HUDEP-2 (cell line): ENCODE results near the gene ULBP2.
"Not testable (repeated sequence)": the region's sequence is repeated elsewhere in the genome, so short reads cannot be mapped to it uniquely, and the experiment has no call there.

Experiments
- DNase-seq, 76 experiments: peaks; one replicate each; lab custom pipeline; 2025; ENCODE audit not compliant: unreplicated experiment in 76 of 76; lab: John Stamatoyannopoulos, UW

Gene ULBP2

DNA sequence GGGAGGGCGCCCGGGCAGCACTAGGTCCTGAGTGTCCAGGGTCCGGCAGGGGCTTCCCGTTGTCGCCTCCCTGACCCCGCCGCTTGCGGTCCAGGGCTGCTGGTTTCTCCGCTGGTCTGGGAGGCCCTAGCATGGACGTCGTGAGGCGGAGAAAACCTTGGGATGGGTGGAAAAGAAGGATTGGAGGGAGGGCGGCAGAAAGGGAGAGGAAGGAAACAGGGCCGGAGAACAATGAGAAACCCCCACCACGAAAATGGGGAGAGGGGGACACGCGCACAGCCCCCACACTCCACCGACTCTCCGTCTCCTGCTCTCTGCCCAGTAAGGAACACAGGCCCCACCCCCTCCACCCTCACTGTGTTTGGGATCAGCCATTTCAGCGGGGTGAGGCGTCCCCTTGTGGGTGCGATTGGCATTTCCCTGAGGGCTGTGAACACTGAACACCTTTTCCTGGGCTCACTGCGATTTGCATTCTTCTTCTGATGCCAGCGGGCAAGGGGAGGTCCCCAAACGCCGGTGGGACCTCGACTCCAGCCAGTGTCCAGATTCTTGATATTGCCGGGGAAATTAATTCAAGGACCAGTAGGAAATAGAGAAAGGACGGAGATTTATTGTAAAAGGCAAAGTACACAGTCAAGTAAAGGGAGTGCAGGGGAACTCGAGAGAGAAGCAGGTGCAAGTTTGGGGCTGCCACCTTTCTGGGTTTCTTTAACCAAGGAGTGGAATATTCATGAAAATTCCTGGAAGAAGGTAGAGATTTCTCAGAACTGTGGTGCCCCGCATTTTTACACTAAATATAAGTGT is 15.6 kb upstream of the ULBP2 start:
- peak in 69 of 76 experiments; percentile 23 to 89 (median 73) for DNase-seq

- not testable (repeated sequence) for DNase-seq
Measured at GRCh38 chr6:149927025-149927424, 14.8 kb upstream of the ULBP2 start.

DNA sequence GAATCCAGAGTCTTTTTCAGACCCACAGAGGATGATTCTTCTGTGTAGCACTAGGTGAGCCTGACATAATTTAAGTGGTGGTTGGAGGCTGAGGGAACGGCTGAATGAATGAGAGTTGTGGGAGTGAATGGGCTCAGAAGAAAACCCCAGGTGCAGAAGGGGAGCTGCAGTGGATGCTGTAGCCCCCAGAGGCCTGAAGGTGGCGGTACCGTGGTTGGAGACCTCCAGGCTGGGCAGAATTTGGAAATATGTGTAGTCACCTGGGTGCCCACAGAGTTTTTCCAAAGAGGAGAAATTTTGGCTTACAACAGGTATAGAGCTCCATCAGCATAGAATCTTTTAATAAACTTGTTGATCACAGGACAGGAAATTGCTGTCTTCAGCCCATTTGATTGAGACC is 12.4 kb upstream of the ULBP2 start:
- no peak for DNase-seq

DNA sequence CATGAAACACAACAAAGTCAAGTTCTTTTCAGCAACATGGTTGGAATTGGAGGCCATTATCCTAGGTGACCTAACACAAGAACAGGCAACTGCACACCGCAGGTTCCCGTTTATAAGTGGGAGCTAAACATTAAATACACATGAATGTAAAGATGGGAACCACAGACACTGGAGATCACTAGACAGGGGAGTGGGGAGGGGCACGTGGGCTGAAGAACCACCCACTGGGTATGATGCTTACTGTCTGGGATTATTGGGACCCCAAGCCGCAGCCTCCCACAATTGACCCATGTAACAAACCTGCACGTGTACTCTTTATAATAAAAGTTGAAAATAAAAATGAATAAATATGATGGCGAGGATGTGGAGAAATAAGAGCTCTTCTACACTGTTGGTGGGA is 10.3 kb upstream of the ULBP2 start:
- no peak for DNase-seq

DNA sequence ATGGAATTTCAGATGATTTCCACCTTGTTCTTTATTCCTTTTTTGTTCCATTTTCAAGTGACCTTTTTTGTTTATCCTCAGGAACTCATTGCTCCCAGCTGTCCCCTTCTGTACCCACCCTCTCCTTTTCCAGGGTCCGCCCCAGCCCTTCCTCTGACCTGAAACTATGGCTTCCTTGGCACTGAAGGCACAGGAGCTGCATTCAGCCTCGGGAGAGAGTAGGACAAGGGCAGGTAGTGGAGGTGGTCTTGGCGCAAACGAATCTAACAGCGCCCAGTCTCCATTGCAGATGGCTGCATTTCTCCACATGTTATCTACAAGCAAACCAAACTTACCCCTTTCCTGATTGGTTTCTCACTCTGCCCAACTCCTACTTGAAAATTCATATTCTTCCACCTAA is 8.8 kb upstream of the ULBP2 start:
- no peak for DNase-seq

GRCh38 chr6:149933461-149933860 is 8.4 kb upstream of the ULBP2 start:
- no peak for DNase-seq

DNA sequence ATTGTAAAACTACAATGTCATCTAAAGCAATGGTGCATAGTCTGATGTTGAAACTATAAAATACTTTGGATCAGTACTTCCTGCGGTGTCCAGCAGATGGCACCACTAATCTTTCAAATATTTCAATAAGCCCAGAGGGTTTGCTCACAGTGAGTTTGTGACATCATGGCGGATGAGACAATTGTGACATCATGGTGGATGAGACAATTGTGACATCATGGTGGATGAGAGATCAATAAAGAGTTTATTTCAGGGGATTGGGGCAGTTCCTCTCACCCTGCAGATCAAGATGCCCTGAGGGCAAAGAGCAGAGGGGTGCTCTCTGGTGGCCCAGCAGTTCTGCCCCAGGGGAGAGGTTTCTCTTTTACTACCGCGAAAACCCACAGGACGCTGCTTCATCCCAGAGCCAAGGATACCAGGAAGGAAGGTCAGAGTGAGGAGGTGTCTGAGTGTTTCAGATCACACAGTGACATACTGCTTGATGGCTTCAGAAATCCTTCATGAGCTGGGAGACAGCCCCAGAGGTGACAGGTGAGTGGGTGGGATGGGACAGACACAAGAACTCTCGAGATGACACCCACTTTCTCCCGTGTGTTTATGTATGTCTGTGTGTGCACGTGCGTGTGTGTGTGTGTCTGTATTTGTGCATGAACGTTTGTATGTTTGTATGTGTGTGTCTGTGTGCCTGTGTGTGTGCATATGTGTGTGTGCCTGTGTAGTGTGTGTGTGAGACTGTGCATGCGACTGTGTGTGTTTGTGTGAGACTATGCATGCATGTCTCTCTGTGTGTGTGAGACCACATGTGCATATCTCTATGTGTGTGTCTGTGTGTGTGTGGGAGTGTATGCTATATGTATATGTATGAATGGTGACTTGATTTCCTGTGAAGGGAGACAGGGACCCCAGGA is 7.3 kb upstream of the ULBP2 start:
- peak in 53 of 76 experiments; percentile 12 to 73 (median 46) for DNase-seq

GRCh38 chr6:149935246-149935645 is 6.6 kb upstream of the ULBP2 start:
- peak in 1 of 76 experiments; percentile 38 for DNase-seq

- DNase-seq: no peak
Measured at GRCh38 chr6:149935668-149936067, 6.1 kb upstream of the ULBP2 start.

DNA sequence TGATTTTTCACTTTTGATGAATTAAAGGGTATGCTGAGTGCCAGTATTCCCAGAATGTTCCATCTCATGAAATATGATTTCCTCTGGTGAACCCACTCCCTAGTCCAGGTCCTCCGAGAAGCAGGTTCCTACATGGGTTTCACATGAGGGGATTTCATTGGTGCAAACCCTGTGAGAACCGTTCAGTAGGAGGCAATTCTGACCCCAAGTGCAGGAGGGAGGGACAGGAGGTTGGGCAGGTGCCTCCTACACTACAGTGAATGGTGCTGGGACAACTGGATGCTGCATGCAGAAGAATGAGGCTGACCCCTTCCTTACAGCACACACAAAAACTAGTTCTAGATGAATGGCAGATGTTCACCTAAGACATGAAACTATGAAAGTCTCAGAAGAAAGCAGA is 5.1 kb upstream of the ULBP2 start:
- DNase-seq: no peak

- DNase-seq: not testable (repeated sequence)
Measured at GRCh38 chr6:149938013-149938570, 3.7 kb upstream of the ULBP2 start.

- no peak for DNase-seq
Measured at GRCh38 chr6:149938571-149939355, 3.1 kb upstream of the ULBP2 start.

GRCh38 chr6:149939356-149939648 is 2.5 kb upstream of the ULBP2 start:
- DNase-seq: no peak

- no peak for DNase-seq
Measured at GRCh38 chr6:149939909-149940671, 1.7 kb upstream of the ULBP2 start.

GRCh38 chr6:149940672-149940982 is 1.2 kb upstream of the ULBP2 start:
- no peak for DNase-seq

- no peak for DNase-seq
Measured at GRCh38 chr6:149942461-149942829, 631 bp downstream of the ULBP2 start.

GRCh38 chr6:149943321-149943720 is 1.5 kb downstream of the ULBP2 start:
- not testable (repeated sequence) for DNase-seq

- not testable (repeated sequence) for DNase-seq
Measured at GRCh38 chr6:149945276-149945675, 3.5 kb downstream of the ULBP2 start.

DNA sequence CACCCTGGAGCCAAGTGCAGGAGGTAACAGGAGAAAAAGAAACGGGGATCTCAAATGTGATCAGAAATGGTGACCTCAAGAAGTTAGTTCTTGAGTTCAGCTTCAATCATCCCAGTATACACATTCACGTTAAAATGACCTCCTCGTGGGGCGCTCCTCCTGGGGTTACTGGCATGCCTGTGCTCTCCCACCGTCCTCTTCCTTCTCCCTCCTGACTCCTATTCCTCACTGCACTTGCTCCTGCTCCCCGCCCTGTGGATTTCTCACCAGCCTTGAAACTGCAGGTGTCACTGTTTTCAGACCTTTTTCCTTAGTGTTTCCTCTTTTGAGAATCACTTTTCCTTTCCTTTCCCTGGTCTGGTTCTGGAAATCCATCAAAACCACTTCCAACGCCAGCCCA is 4.8 kb downstream of the ULBP2 start:
- DNase-seq: not testable (repeated sequence)

DNA sequence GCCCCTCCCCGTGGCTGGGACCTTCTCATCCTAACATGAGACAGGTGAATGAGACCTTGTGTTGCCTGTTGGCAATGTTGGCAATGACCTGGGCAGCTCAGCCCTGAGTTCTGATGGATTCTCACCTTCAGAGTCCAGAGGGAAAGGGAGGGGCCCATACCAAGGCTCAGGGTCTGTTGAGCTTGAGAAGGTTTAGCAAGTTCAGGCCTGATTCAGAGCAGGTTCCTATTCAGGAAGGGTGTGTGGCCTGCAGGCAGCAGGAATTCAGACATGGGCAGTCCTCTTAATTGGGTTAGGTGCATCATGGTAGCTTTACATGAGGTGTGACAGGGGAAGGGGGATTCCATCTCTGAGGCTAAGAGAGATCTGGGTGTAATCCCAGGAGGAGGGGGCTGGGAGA is 5.7 kb downstream of the ULBP2 start:
- not testable (repeated sequence) for DNase-seq
